ENCODE measurements around the gene TFDP2.

Gene TFDP2

GRCh38 chr3:142053244-142053643 is 96.1 kb downstream of the TFDP2 start:
- DNase-seq (ENCODE audit: insufficient read length, low spot score) (no peak), FAIRE-seq (no peak)
- TF ChIP-seq TAF1 (IDR thresholded peaks at IDR 0.05; ENCODE audit: low read depth, low read length): no peak
- TF ChIP-seq POLR2A (IDR thresholded peaks at IDR 0.05; ENCODE audit: low read depth, low read length): no peak
- no peak for TF ChIP-seq POU2F2 (IDR thresholded peaks at IDR 0.05; ENCODE audit: low read depth, low read length)
- no peak for TF ChIP-seq POLR2AphosphoS5 (IDR thresholded peaks at IDR 0.05; ENCODE audit: low read depth, low read length)
- no peak for TF ChIP-seq PAX5 (IDR thresholded peaks at IDR 0.05; ENCODE audit: insufficient read depth, low read length, severe bottlenecking)
- TF ChIP-seq SPI1 (IDR thresholded peaks at IDR 0.05; ENCODE audit: low read depth, low read length): no peak

- FAIRE-seq: no peak
- TF ChIP-seq POLR2AphosphoS5 (IDR thresholded peaks at IDR 0.05; ENCODE audit: low read depth, low read length) (no peak), TAF1 (IDR thresholded peaks at IDR 0.05; ENCODE audit: low read depth, low read length) (no peak), PAX5 (IDR thresholded peaks at IDR 0.05; ENCODE audit: insufficient read depth, low read length, severe bottlenecking) (no peak), POLR2A (IDR thresholded peaks at IDR 0.05; ENCODE audit: low read depth, low read length) (no peak), SPI1 (IDR thresholded peaks at IDR 0.05; ENCODE audit: low read depth, low read length) (no peak), POU2F2 (IDR thresholded peaks at IDR 0.05; ENCODE audit: low read depth, low read length) (no peak)
- DNase-seq (ENCODE audit: insufficient read length, low spot score): no peak
Measured at GRCh38 chr3:142051351-142051750, 98.0 kb downstream of the TFDP2 start.

GRCh38 chr3:142047021-142047369 is 102.3 kb downstream of the TFDP2 start:
- TF ChIP-seq PAX5 (IDR thresholded peaks at IDR 0.05; ENCODE audit: insufficient read depth, low read length, severe bottlenecking) (no peak), SPI1 (IDR thresholded peaks at IDR 0.05; ENCODE audit: low read depth, low read length) (no peak), POLR2A (IDR thresholded peaks at IDR 0.05; ENCODE audit: low read depth, low read length) (no peak), POU2F2 (IDR thresholded peaks at IDR 0.05; ENCODE audit: low read depth, low read length) (no peak), TAF1 (IDR thresholded peaks at IDR 0.05; ENCODE audit: low read depth, low read length) (no peak), POLR2AphosphoS5 (IDR thresholded peaks at IDR 0.05; ENCODE audit: low read depth, low read length) (no peak)
- no peak for DNase-seq (ENCODE audit: insufficient read length, low spot score)
- no peak for FAIRE-seq

DNA sequence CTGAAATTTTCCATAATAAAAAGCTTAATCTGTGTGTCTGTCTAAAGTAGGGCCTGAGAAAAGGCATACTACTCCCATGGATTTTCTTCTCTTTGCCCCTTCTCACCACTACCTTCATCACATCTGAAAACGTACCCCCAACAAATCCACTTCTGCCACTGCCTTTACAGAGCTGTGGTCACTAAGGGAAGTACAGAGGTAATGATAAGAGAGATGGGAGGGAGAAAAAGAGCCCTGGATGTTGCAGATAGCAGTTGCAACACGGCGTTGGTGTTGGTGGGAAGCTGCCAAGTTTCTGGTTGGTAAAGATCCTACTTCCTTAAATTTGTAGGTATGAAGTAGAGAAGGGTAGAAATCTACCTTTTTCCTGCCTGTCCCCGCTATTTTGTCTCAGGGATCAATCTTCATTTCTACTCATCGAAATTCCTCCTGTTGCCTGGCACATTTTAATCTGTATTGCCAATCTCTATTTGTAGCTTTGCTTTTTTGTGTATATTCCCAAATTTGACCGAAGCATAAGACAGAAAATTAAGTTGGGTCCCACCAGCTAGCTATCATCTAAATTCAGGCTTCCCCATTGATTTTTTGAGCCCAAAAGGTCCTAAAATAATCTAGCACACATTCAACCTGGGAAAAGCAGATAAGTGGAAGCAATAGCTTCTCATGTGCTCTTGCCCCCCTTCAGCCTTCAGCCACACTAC is 102.9 kb downstream of the TFDP2 start:
- FAIRE-seq: no peak
- TF ChIP-seq PAX5 (IDR thresholded peaks at IDR 0.05; ENCODE audit: insufficient read depth, low read length, severe bottlenecking): no peak
- no peak for DNase-seq (ENCODE audit: insufficient read length, low spot score)

DNA sequence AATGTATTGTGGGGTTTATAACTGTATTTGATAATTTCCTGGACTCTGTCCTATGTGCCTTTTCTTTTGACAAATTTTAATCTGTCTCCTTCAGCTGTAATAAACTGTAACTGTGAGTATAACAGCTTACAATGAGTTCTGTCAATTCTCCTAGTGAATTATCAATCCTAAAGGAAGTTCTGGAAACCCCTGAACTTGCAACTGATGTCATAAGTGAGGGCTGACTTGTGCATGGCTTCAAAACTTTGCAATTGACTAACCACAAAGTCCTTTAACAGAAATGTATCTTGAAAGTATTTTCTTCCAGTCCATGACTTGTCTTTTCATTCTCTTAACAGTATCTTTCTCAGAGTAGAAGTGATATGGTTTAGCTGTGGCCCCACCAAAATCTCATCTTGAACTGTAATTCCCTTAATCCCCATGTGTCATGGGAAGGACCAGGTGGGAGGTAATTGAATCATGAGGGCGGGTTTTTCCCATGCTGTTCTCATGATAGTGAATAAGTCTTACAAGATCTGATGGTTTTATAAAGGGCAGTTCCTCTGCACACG is 108.3 kb downstream of the TFDP2 start:
- TF ChIP-seq PAX5 (IDR thresholded peaks at IDR 0.05; ENCODE audit: insufficient read depth, low read length, severe bottlenecking): no peak
- no peak for TF ChIP-seq POLR2A (IDR thresholded peaks at IDR 0.05; ENCODE audit: low read depth, low read length)
- TF ChIP-seq TAF1 (IDR thresholded peaks at IDR 0.05; ENCODE audit: low read depth, low read length): no peak
- no peak for TF ChIP-seq POLR2AphosphoS5 (IDR thresholded peaks at IDR 0.05; ENCODE audit: low read depth, low read length)
- no peak for TF ChIP-seq POU2F2 (IDR thresholded peaks at IDR 0.05; ENCODE audit: low read depth, low read length)
- TF ChIP-seq SPI1 (IDR thresholded peaks at IDR 0.05; ENCODE audit: low read depth, low read length): no peak

GRCh38 chr3:142035308-142035922 is 113.9 kb downstream of the TFDP2 start:
- TF ChIP-seq POLR2AphosphoS5 (IDR thresholded peaks at IDR 0.05; ENCODE audit: low read depth, low read length) (no peak), TAF1 (IDR thresholded peaks at IDR 0.05; ENCODE audit: low read depth, low read length) (no peak), SPI1 (IDR thresholded peaks at IDR 0.05; ENCODE audit: low read depth, low read length) (no peak), POLR2A (IDR thresholded peaks at IDR 0.05; ENCODE audit: low read depth, low read length) (no peak), PAX5 (IDR thresholded peaks at IDR 0.05; ENCODE audit: insufficient read depth, low read length, severe bottlenecking) (no peak), POU2F2 (IDR thresholded peaks at IDR 0.05; ENCODE audit: low read depth, low read length) (no peak)
- no peak for FAIRE-seq
- no peak for DNase-seq (ENCODE audit: insufficient read length, low spot score)

More for the DNA sequence above, 108.3 kb downstream of the TFDP2 start:
- FAIRE-seq (no peak), DNase-seq (ENCODE audit: insufficient read length, low spot score) (no peak)

- DNase-seq (ENCODE audit: insufficient read length, low spot score): no peak
- no peak for TF ChIP-seq POLR2AphosphoS5 (IDR thresholded peaks at IDR 0.05; ENCODE audit: low read depth, low read length)
- TF ChIP-seq PAX5 (IDR thresholded peaks at IDR 0.05; ENCODE audit: insufficient read depth, low read length, severe bottlenecking): no peak
- no peak for TF ChIP-seq POLR2A (IDR thresholded peaks at IDR 0.05; ENCODE audit: low read depth, low read length)
- TF ChIP-seq POU2F2 (IDR thresholded peaks at IDR 0.05; ENCODE audit: low read depth, low read length): no peak
- TF ChIP-seq TAF1 (IDR thresholded peaks at IDR 0.05; ENCODE audit: low read depth, low read length): no peak
- TF ChIP-seq SPI1 (IDR thresholded peaks at IDR 0.05; ENCODE audit: low read depth, low read length): no peak
- FAIRE-seq: no peak
Measured at GRCh38 chr3:142033292-142033691, 116.1 kb downstream of the TFDP2 start.

- no peak for DNase-seq (ENCODE audit: insufficient read length, low spot score)
- FAIRE-seq: no peak
- TF ChIP-seq PAX5 (IDR thresholded peaks at IDR 0.05; ENCODE audit: insufficient read depth, low read length, severe bottlenecking) (no peak), POU2F2 (IDR thresholded peaks at IDR 0.05; ENCODE audit: low read depth, low read length) (no peak), POLR2A (IDR thresholded peaks at IDR 0.05; ENCODE audit: low read depth, low read length) (no peak), POLR2AphosphoS5 (IDR thresholded peaks at IDR 0.05; ENCODE audit: low read depth, low read length) (no peak)
Measured at GRCh38 chr3:142031575-142031974, 117.8 kb downstream of the TFDP2 start.

DNA sequence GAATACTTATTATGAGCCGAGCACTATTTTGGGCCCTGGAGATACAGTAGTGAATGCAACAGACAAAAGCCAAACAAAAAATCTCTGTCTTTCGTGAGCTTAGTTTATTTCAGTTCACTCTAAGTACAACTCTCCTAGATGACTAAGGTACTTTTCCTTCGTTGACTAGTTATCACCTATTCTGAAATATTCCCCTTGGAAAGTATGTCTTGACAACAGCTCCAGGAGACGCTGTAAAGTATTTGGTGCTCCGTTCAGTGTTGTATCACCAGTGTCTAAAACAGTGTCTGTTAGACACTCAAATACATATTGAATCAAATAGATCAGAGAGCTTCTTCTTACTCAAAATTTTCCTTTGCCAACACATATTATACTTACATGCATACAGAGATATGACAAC is 119.6 kb downstream of the TFDP2 start:
- TF ChIP-seq PAX5 (IDR thresholded peaks at IDR 0.05; ENCODE audit: insufficient read depth, low read length, severe bottlenecking) (no peak), POLR2AphosphoS5 (IDR thresholded peaks at IDR 0.05; ENCODE audit: low read depth, low read length) (no peak), POLR2A (IDR thresholded peaks at IDR 0.05; ENCODE audit: low read depth, low read length) (no peak), SPI1 (IDR thresholded peaks at IDR 0.05; ENCODE audit: low read depth, low read length) (no peak), TAF1 (IDR thresholded peaks at IDR 0.05; ENCODE audit: low read depth, low read length) (no peak), POU2F2 (IDR thresholded peaks at IDR 0.05; ENCODE audit: low read depth, low read length) (no peak)
- FAIRE-seq (no peak), DNase-seq (ENCODE audit: insufficient read length, low spot score) (no peak)

Data from GM12891 (cell line).